ENCODE measurements around the gene XYLT2.
A peak's percentile ranks its signal among the peaks of the same experiment; 100 is the strongest.

The XYLT2 gene

GRCh38 chr17:50375858-50376538 lies 30.1 kb downstream of the XYLT2 start:
- H3K4me3 ChIP-seq (ENCODE audit: low read depth, low read length): no peak overlapping the region
- TF ChIP-seq MYC (IDR thresholded peaks at IDR 0.05; ENCODE audit: low read depth, low read length) (no peak), MAX (IDR thresholded peaks at IDR 0.05; ENCODE audit: low read depth, low read length) (no peak), POLR2A (IDR thresholded peaks at IDR 0.05; ENCODE audit: extremely low read depth, insufficient read length) (no peak)
- DNase-seq (ENCODE audit: low read depth): no peak

- no peak overlapping the region for H3K4me3 ChIP-seq (ENCODE audit: low read depth, low read length)
- no peak for DNase-seq (ENCODE audit: low read depth)
- TF ChIP-seq CTCF (IDR thresholded peaks at IDR 0.05; ENCODE audit: low read depth, low read length) (no peak), MYC (IDR thresholded peaks at IDR 0.05; ENCODE audit: low read depth, low read length) (no peak), POLR2A (IDR thresholded peaks at IDR 0.05; ENCODE audit: extremely low read depth, insufficient read length) (no peak), MAX (IDR thresholded peaks at IDR 0.05; ENCODE audit: low read depth, low read length) (no peak)
These were observed 33.6 kb downstream of the XYLT2 start for GRCh38 chr17:50379351-50380132.

DNA sequence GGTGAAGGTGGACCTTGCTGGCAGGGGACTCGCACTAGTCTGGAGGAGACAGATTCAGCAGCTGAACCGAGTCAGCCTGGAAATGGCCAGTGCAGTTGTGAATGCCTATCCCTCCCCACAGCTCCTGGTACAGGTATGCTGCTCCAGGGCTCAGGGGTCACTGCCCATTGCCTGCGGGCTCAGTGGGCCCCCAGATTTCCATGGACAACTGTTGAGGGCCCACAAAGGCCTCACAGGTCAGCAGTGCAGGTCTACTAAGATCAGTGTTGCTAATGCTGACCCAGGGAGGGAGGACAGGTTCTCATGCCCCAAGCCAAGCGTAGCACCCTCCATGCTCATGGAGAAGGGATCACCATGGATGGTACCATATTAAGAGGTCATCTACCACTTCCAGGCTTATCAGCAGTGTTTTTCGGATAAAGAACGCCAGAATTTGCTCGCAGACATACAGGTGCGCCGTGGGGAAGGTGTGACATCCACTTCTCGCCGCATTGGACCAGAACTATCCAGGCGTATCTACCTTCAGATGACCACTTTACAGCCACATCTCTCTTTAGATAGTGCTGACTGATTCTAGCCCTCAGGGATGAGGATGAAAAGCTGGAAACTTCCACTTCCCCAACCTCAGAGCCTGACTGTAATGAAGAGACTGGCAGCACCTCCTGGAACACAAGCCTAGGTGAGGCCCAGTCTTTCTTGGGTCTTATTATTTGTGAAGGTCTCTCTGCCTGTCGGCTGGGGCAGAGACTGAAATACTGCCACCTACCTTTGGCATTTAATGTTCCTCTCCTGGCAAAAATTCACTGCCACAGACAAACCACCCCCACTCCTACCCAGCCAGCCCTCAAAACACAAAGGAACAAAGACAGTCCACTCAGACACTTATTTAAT lies 34.7 kb downstream of the XYLT2 start:
- no peak overlapping the region for H3K4me3 ChIP-seq (ENCODE audit: low read depth, low read length)
- DNase-seq (ENCODE audit: low read depth): no peak

GRCh38 chr17:50381260-50381815 lies 35.4 kb downstream of the XYLT2 start:
- no peak for DNase-seq (ENCODE audit: low read depth)
- TF ChIP-seq MYC (IDR thresholded peaks at IDR 0.05; ENCODE audit: low read depth, low read length): no peak
- H3K4me3 ChIP-seq (ENCODE audit: low read depth, low read length): no peak overlapping the region

More for the DNA sequence above, 34.7 kb downstream of the XYLT2 start:
- no peak for TF ChIP-seq MYC (IDR thresholded peaks at IDR 0.05; ENCODE audit: low read depth, low read length)
- TF ChIP-seq MAX (IDR thresholded peaks at IDR 0.05; ENCODE audit: low read depth, low read length): no peak
- peak; percentile 14 for TF ChIP-seq CTCF (IDR thresholded peaks at IDR 0.05; ENCODE audit: low read depth, low read length)
- TF ChIP-seq POLR2A (IDR thresholded peaks at IDR 0.05; ENCODE audit: extremely low read depth, insufficient read length): peak; percentile 7

DNA sequence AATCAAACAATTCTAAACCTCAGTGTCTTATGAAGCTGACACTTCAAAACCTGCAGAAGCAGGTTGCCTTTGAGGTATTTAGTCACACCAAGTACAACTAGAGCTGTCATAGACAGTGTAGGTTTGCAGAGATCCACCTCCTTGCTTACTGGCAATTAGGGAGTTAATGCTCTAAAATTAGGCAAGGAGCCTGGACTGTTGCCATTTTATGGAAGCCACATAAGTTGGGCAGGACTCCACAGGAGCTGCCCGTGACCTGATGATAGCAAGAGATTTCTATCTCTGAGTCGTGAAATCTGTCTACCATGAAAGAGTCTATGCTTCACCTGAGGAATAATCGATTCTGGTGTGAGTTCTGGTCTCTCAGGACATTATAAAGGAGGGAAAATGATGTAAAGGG lies 36.0 kb downstream of the XYLT2 start:
- DNase-seq (ENCODE audit: low read depth): no peak
- no peak overlapping the region for H3K4me3 ChIP-seq (ENCODE audit: low read depth, low read length)
- TF ChIP-seq POLR2A (IDR thresholded peaks at IDR 0.05; ENCODE audit: extremely low read depth, insufficient read length) (no peak), MAX (IDR thresholded peaks at IDR 0.05; ENCODE audit: low read depth, low read length) (no peak), MYC (IDR thresholded peaks at IDR 0.05; ENCODE audit: low read depth, low read length) (no peak), CTCF (IDR thresholded peaks at IDR 0.05; ENCODE audit: low read depth, low read length) (no peak)

GRCh38 chr17:50382931-50383330 lies 37.0 kb downstream of the XYLT2 start:
- DNase-seq (ENCODE audit: low read depth): no peak
- H3K4me3 ChIP-seq (ENCODE audit: low read depth, low read length): no peak overlapping the region
- no peak for TF ChIP-seq CTCF (IDR thresholded peaks at IDR 0.05; ENCODE audit: low read depth, low read length)
- TF ChIP-seq MAX (IDR thresholded peaks at IDR 0.05; ENCODE audit: low read depth, low read length): no peak
- no peak for TF ChIP-seq MYC (IDR thresholded peaks at IDR 0.05; ENCODE audit: low read depth, low read length)
- TF ChIP-seq POLR2A (IDR thresholded peaks at IDR 0.05; ENCODE audit: extremely low read depth, insufficient read length): no peak

Data from NB4 (cell line).